H54 (cell line): ENCODE data around the gene ALOX12B.

Experiments
- DNase-seq: peaks from one replicate; pipeline ENCODE4 v3.0.0; 2011; ENCODE audit warnings: low spot score, mixed read lengths; ENCODE audit not compliant: insufficient read length
- FAIRE-seq: peaks from 3 replicates; lab custom pipeline; 2011; peaks lifted over from hg19 to GRCh38; lab: Jason Lieb, UNC
- POLR2A ChIP-seq: IDR thresholded peaks from 2 replicates; pipeline ENCODE4 v1.6.1; 2011; ENCODE audit warnings: low read depth, mild to moderate bottlenecking, low read length

The ALOX12B gene

GRCh38 chr17:8122422-8122923 lies 35.0 kb upstream of the ALOX12B start:
- FAIRE-seq (no peak), DNase-seq (no peak)
- TF ChIP-seq POLR2A = no peak

DNA sequence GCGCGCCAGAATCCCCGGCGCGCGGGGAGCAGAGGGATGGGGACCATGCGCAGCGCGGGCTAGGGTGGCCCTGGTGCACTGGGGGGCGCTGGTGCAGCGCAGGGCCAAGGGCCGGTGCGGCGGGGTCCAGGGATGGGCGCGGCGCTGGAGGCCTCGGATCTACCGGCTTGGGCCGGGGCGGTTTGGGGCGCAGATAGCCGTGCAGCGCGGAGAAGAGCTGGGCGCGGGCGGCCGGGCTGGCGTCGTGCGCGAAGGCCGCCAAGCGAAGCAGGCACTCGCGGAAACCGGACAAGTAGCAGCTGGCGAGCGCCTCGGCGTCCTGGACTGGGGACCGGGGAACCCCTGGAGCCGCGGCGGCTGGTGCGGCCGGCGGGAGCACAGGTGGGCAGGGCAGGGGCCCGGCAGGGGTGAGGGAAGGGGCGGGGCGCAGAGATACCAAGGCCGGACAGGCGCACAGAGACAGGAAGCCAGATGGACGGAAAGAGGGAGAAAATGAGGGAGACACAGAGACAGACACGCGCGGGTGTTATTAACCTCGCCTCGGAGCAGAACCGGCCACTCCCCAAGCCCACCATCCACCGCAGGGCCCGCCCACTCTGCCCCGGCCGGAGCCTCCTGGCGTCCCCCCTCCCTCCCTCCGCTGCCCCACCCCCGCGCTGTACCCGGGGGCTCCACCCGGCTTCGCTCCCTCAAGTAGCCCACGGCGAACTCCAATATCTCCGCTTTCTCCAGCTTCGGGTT lies 34.3 kb upstream of the ALOX12B start:
- no peak for DNase-seq
- no peak for FAIRE-seq
- no peak for TF ChIP-seq POLR2A

DNA sequence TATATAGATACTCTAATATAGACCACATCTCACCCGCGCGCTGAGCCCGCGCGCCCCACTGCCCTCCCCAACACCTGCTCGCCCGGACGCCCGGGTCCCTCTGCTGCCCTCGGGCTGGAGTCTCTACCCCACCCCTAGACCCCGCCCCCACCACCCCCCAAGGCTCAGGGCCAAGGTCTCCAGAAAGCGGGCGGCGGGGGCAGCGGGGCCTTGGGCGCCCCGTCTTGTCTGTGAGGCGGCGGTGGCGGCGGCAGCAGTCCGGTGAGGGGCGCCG lies 33.8 kb upstream of the ALOX12B start:
- no peak for TF ChIP-seq POLR2A
- FAIRE-seq (no peak), DNase-seq (no peak)

GRCh38 chr17:8120520-8121406 lies 33.2 kb upstream of the ALOX12B start:
- no peak for TF ChIP-seq POLR2A
- FAIRE-seq (no peak), DNase-seq (no peak)

DNA sequence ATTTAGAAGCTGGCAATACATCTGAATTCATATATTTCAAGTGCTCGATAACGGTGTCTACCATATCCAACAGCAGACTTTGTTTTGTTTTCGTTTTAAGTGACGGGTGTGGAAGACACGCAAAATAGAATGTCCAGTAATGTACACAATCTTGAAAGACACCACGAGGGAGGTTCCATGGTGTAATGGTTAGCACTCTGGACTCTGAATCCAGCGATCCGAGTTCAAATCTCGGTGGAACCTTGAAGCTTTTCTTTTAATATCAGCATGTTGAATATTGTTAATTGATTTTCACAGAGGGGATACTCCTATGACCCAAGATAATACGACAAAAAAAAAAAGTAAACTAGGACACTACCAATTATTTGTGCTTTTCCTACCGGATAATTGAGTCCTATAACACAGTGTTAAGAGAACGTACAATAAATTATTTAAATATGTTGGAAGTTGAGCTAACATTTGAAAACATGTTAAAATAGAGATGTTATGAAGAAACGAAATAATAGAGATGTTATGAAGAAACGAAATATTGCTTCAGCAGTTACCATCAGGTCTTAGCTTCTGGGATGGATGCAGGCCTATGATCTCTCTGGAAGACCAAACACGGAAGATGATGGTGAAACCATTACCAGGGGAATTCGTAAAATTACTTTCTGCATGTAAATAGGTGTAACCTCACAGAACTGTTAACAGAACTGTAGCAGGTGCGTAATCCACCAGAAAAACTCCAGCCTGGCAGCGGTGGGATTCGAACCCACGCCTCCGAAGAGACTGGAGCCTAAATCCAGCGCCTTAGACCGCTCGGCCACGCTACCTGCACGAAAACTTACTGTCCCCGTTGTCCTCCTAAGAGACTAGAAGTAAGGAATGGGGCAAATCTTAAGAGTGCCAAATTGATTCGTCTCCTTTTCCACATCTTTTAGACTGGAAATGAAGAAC lies 32.3 kb upstream of the ALOX12B start:
- no peak for DNase-seq
- TF ChIP-seq POLR2A = no peak
- no peak for FAIRE-seq

- no peak for DNase-seq
- FAIRE-seq = no peak
- TF ChIP-seq POLR2A = no peak
Observed at GRCh38 chr17:8118769-8119580, 31.5 kb upstream of the ALOX12B start.

DNA sequence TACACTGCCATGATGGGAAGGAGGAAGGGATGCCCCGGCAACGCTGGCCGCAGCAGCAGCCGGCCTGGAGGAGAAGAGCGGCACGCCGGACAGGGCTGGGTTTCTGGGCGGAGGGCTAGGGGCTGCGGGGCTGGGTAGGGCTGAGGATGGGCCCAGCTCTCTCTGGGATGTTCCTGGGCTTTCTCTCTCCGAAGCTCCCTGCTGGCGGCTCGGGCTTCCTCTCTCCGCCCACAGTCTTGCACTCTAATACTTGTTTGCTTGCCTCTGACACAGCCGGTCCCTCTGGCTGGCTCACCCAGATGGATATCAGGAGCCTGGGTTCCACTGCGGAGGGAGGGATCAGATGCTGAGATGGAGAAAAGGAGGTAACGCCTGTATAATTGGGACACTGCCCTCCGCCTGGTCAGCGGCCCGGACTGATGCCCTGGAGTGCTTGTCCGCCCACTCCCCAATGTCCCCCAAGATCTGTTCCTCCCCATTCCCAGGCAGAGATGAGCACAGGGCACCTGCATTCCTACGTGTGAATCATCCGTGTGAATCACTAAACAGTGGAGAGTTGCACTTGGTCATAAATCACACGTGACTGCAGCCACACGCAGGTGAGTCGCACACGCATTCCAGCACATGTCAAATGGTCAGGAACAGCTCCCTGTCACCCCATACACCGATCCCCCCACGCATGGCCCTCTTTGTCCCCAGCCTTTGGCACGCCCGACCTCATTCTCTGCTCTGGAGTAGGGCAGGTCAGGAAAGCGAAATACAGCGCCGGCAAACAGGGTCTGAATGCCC lies 30.7 kb upstream of the ALOX12B start, which contains the start of gene ALOXE3:
ALOXE3 (minus strand) TSS at position 535 of the 789 bp plus-strand sequence; CDS start at position 11, 524 bp downstream.
- no peak for TF ChIP-seq POLR2A
- no peak for FAIRE-seq
- DNase-seq = no peak

DNA sequence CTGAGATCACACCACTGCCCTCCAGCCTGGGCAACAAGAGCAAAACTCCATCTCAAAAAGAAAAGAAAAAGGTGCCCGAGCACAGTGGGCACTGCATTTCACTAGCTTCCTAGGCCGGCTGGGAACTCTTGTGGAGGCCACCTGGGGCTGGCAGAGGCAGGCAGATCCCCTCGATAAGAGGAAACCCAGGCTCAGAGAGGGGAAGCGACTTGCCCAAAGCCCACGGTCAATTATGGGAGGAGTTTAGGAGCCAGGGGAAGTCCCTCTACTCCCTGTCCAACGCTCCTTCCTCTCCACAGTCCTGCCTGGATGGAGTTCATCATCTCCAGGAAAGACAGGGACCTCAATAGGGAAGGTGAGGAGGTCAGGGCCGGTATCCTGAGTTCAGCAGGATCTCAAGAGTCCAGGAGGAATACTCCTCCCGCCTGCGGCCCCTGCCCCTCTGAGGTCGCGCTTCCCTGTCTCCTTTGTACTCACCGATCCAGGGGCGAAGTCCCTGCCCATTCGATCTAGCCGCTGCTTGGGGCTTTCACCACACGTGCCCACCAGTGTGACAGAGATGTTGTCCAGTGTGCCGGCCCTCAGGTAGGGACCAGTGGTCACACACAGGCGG lies 30.0 kb upstream of the ALOX12B start:
- FAIRE-seq = no peak
- no peak for DNase-seq
- no peak for TF ChIP-seq POLR2A

- FAIRE-seq = no peak
- no peak for DNase-seq
- TF ChIP-seq POLR2A = no peak
Observed at GRCh38 chr17:8116776-8117175, 29.3 kb upstream of the ALOX12B start.

GRCh38 chr17:8110907-8111306 lies 23.4 kb upstream of the ALOX12B start:
- FAIRE-seq (no peak), DNase-seq (no peak)
- no peak for TF ChIP-seq POLR2A

DNA sequence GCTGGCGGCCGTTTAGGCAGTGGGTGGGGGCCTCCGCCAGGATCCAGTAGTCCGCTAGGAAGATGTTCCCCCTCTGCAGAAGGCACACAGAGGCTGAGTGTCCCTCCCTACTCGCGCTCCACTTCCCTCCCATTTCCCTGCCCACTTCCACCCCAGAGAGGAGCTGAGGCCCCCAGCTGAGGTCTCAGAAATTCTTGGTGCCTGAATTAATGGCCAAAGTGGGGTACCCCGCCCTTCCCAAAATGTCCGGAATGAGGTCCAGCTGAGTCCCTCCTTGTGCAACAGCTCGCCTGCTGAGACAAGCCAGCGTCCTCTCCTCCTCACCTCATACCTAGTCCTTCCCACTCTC lies 22.9 kb upstream of the ALOX12B start:
- TF ChIP-seq POLR2A = no peak
- FAIRE-seq = no peak
- no peak for DNase-seq
